GM21515 (cell line): ENCODE measurements around the gene GRID1.

Experiments used
- ATAC-seq: cut with Tn5 transposase; IDR thresholded peaks from one replicate; pipeline ENCODE4 v1.9.1; 2021; ENCODE audit not compliant: unreplicated experiment

Gene GRID1

GRCh38 chr10:86355571-86356038, 11.0 kb downstream of the GRID1 start:
- ATAC-seq = no peak

- ATAC-seq = no peak
Measured at GRCh38 chr10:86354761-86355540, 11.6 kb downstream of the GRID1 start.

DNA sequence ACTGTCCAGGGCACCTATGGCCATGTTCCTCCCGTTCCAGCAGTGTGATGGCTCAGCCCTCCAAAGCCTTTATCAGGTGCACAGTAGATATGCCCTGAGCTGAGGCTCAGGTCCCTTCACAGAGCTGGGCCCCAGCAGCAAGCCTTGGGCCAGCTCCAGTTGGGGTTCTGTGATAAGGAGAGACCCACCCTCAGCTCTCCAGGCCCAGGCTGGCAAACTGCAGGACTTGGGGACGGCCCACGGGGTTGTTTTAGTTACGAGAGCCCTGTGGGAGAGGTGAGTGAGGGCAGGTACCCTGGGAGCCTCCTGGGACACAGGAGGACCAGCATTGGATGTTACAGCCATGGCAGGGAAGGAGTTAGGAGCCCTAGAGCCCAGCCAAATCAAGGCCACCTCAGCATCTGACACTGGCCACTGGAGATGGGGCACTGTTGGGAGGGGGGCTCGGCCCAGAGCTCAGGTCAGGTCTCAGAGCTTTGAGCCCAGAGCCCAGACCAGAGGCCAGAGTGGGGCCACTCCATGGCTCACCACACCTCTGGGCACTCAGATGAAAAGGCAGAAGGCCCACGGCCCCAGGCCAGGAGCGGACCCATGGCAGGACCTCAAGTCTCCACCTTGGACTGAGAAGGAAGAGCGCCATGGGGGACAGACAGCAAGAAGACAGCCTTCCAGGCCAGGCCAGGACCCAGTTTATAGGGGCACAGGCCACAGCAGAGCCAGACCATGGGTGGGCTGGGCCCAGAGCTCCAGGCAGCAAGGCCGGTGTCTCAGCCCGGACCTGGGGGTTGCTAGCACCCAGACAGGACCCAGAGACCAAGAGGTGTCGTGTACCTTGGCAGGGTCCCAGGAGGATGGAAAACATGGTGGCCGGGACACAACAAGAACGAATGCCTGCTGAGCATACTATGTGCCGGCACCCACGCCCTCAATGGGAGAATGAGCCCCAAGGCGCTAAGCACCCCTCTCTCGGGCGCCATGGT, 12.8 kb downstream of the GRID1 start:
- ATAC-seq = no peak

GRCh38 chr10:86350897-86351296, 15.7 kb downstream of the GRID1 start:
- no peak for ATAC-seq

GRCh38 chr10:86349940-86350630, 16.5 kb downstream of the GRID1 start:
- no peak for ATAC-seq

- ATAC-seq = no peak
Measured at GRCh38 chr10:86349474-86349873, 17.1 kb downstream of the GRID1 start.

DNA sequence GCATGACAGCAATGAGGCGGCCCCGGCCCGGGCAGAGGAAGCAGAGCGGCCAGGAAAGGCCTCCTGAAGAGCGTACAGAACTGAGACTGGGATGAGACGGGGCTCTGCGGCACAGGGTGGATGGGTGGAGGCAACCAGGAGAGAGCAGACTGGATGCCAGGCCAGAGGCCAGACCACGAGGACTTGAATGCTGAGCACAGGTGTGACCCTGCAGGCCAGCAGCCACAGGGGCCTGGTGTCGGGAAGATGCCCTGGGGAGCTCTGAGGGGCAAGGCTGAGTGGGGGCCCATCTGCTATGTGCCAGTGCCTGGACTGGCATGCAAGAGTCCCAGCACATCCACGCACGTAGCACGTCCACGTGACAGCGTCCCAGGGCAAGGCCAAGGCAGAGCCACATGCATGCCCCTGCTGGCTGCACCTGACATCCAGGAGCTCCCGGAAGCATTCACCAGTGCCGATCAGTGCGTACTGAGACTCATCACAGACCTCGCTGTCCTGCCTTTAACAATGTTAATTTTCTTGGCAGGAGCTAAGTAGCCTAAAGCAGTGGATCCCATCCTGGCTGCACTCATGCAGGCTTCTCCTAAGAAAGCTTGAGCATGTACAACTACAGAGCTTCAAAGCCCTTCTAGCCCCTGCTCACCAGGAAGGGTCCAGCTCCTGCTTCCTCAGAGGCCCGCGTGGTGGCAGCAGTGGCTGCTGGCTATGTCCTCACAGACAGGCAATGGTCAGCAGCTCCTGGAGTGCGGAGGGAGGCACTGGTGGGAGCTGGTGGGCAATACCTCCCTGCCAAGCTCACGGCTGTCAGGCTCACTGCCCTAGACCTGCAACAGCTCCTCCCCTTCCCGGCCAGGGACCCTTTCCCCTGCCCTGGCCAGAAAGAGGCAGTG, 18.0 kb downstream of the GRID1 start:
- no peak for ATAC-seq

DNA sequence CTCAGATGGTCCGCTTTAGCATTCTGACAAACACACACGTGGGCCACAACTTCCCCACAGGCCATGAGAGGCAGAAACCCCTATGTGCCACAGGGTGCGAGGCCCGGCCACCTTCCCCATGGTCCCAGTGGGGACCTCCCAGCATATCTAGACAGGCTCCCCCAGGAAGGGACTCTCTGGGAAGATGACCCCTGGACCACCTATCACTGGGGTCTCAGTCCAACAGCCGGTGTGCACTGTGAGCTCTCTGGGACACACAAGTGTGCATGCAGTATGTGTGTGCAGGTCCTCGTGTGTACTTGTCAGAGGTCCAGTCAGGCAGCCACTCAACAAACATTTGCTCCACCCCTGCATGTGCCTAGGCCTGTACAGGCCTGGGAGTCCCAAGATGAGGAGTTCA, 18.7 kb downstream of the GRID1 start:
- ATAC-seq = no peak

- ATAC-seq = no peak
Measured at GRCh38 chr10:86346799-86347665, 19.6 kb downstream of the GRID1 start.

DNA sequence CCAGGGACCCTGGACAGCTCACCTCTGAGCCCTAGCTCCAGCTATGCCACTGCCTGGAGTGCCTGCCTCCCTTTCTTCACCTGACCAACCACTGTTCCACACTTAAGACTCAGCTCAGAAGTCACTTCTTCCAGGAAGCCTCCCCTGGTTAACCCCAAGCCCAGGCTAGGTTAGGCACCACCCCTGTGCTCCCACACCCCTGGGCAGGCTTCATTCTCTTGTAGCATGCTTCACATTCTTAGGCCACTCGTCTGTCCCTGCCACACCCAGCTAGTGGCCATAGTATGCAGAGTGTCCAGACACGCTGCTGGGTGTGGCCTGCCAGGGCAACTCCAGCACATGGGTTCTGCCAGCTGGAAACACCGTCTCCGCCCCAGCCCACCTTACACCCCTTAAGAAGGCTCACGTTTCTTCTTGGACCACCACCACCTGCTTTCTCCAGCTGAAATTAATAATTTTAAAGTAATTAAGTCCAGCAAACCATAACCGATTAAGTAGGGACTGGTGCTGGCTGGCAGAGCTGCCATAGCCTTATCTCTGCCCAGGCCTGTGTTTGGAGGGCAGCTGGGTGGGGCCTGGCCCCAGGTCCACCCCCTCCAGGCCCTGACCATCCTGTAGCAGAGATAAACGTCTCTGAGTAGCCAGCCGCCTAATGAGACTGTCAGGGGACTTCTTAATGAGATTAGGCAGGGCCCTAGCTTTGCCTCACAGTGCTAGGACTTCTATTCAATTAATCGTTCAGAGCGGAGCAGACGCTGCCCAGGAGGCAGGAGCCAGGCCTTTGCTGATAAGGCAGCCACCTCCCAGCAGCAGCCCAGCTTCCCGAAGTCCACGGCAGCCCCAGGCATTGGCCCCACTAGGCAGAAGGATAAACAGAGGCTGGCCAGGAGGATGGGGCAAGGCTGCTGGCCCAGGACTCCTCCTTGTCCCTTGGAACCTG, 20.5 kb downstream of the GRID1 start:
- ATAC-seq = no peak

GRCh38 chr10:86345296-86345858, 21.2 kb downstream of the GRID1 start:
- no peak for ATAC-seq

GRCh38 chr10:86344714-86345161, 21.9 kb downstream of the GRID1 start:
- no peak for ATAC-seq

DNA sequence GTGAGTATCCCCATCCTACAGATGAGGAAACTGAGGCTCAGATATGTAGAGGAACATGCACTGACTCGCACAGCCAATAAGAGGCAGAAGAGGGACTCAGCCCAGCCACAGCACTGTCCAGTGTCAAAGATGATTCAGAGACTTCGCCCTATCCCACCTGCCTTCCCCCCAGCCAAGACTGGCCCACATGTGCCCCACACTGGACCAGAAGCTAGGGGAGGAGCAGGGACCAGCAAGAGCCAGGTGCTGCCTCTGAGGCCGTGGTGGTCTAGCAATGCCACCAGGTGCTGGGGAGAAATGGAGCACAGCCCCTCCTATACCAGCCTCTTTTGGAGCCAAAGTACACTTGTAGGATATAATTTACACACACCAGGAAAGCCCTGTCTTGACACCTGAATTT, 22.3 kb downstream of the GRID1 start:
- no peak for ATAC-seq

- ATAC-seq = no peak
Measured at GRCh38 chr10:86343761-86344160, 22.8 kb downstream of the GRID1 start.

- no peak for ATAC-seq
Measured at GRCh38 chr10:86342111-86342863, 24.3 kb downstream of the GRID1 start.

GRCh38 chr10:86341361-86341811, 25.2 kb downstream of the GRID1 start:
- no peak for ATAC-seq

DNA sequence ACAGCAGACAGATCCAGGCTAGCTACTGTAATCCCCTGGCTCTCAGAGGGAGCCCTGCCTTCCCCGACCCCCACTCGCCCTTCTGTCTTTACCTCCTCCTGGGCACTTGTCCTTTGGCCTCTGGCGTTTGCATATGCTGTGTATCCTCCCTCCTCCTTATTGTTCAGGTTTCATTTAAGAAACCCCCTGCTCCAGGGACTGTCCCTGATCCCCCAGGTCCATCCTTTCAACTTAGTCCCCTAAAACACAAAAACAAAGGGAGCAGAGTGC, 25.7 kb downstream of the GRID1 start:
- no peak for ATAC-seq
